AG09319 (cell line): ENCODE data around the gene IFI27.

Source experiments
- DNase-seq: peaks from one replicate; pipeline ENCODE4 v3.0.0-alpha.2; 2010; ENCODE audit warnings: low read depth; ENCODE audit errors: extremely low read depth
- CTCF ChIP-seq: IDR thresholded peaks from 2 replicates; pipeline ENCODE4 v1.5.1; 2011; ENCODE audit warnings: low read depth, mild to moderate bottlenecking, inconsistent platforms, low read length, moderate library complexity

IFI27 gene

GRCh38 chr14:94102768-94103482 is 7.6 kb upstream of the IFI27 start:
- no peak for DNase-seq
- no peak for TF ChIP-seq CTCF

GRCh38 chr14:94103554-94104150 is 6.9 kb upstream of the IFI27 start:
- no peak for TF ChIP-seq CTCF
- DNase-seq, result no peak

GRCh38 chr14:94104731-94105130 is 5.8 kb upstream of the IFI27 start:
- no peak for DNase-seq

DNA sequence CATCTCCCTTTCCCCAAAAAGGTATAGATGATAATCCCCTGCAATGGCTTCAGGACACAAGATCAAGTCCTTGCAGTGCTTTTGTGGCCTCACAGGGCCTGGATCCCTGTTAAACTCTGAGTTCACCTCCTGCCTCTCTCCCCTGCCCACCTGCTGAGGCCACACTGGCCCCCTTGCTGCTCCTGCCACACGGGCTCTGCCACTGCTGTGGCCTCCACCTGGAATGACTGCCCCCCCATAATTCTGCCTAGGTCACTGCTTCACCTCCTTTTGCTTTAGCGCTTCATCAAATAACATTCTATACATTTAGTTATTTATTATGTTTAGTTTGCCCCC is 653 bp upstream of the IFI27 start:
- DNase-seq, result no peak
- TF ChIP-seq CTCF, result no peak

More at GRCh38 chr14:94104731-94105130, 5.8 kb upstream of the IFI27 start:
- no peak for TF ChIP-seq CTCF

DNA sequence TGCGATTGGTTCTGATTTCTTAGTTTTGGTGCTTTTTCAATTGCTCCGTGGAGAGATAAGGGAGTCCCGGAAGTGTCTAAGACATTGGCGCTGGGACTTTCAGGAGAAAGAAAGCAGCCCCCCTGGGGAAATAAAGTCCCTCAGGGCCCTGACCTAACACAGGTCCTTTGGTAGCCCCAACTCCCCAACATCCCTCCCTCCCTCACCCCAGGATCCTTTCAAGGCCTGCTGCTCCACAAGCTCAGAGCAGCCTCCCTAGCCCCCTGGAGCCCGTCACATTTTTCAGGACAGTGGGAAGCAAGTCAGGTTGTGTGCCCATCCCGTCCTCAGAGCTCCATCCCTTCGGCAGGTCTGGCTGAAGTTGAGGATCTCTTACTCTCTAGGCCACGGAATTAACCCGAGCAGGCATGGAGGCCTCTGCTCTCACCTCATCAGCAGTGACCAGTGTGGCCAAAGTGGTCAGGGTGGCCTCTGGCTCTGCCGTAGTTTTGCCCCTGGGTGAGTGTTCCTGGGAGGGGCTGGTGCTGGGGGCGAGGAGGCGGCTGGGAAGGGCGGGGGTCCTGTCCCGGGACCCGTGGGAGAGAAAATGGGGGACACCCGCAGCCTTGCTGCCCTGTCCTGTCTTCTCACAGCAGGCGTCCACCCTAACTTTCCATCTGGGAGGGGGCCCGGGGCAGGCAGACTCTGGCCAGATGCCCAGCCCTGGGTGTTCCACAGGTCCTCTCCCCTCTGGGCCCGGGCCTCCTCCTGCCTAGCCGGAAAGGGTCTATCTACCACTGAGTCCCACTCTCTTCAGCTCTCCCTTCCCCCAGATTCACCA is 950 bp downstream of the IFI27 start:
- TF ChIP-seq CTCF, result no peak

DNA sequence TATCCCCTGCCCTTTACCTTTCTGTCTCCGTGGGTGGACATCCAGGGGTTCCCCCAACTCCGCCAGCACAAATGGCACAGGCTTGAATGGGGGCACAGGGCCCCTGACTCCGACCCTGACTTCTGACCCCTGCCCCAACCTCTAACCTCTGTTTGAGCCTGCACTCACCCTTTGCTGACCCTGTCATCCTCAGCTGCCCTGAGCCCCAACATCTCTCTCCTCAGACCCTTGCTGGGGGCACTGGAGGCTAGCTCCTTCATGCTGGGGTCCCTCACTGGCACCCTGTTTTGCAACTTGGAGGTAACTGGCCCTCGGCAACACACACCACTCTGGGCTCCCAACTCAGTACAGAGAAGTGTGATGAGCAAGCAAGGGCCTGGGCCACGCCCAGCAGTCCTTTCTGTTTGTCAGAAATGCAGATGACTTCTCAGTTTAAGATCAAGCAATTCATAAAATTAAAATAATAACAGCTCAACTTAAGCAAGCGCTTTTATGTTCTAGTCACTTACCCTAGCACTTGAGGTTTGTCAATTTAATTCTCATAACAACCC is 2.1 kb downstream of the IFI27 start:
- DNase-seq, result no peak
- no peak for TF ChIP-seq CTCF

More for the DNA sequence above, 950 bp downstream of the IFI27 start:
- DNase-seq, result no peak

DNA sequence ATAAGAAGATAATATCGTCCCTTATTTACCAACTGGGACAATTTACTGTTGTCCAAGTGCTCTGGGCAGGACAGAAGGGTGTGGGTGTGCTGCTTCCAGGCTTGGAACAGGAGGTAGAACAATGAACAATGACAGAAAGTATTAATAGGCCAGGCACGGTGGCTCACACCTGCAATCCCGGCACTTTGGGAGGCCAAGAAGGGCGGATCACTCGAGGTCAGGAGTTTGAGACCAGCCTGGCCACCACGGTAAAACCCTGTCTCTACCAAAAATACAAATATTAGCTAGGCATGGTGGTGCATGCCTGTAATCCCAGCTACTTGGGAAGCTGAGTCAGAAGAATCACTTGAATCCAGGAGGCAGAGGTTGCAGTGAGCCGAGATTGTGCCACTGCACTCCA is 2.5 kb downstream of the IFI27 start:
- TF ChIP-seq CTCF, result no peak
- no peak for DNase-seq
